Activated CD4-positive, alpha-beta T cell treated with anti-CD3 and anti-CD28 coated beads, Interleukin-2, Interleukin-4, amounts not matched to agents 100 ng/mL and 50 ng/mL, durations not matched to agents 16 hours and 8 hours (primary cell): ENCODE results near the gene PAK1.
"Not testable (repeated sequence)": the region's sequence is repeated elsewhere in the genome, so short reads cannot be mapped to it uniquely, and the experiment has no call there.

Experiments
- DNase-seq: peaks from one replicate; pipeline ENCODE4 v3.0.0-alpha.2; 2020; ENCODE audit warnings: low spot score

PAK1 gene

GRCh38 chr11:77402218-77402556 is 71.7 kb downstream of the PAK1 start:
- DNase-seq: no peak

GRCh38 chr11:77401486-77402217 is 72.2 kb downstream of the PAK1 start:
- no peak for DNase-seq

GRCh38 chr11:77400775-77401449 is 73.0 kb downstream of the PAK1 start:
- no peak for DNase-seq

GRCh38 chr11:77400271-77400670 is 73.6 kb downstream of the PAK1 start:
- no peak for DNase-seq

- no peak for DNase-seq
Observed at GRCh38 chr11:77397631-77398030, 76.3 kb downstream of the PAK1 start.

GRCh38 chr11:77396911-77397310 is 77.0 kb downstream of the PAK1 start:
- no peak for DNase-seq

GRCh38 chr11:77396305-77396704 is 77.6 kb downstream of the PAK1 start:
- no peak for DNase-seq

- no peak for DNase-seq
Observed at GRCh38 chr11:77395460-77396173, 78.3 kb downstream of the PAK1 start.

GRCh38 chr11:77392842-77393241 is 81.1 kb downstream of the PAK1 start:
- no peak for DNase-seq

GRCh38 chr11:77387701-77388100 is 86.2 kb downstream of the PAK1 start:
- no peak for DNase-seq

- no peak for DNase-seq
Observed at GRCh38 chr11:77386178-77386577, 87.7 kb downstream of the PAK1 start.

- DNase-seq: not testable (repeated sequence)
Observed at GRCh38 chr11:77385255-77385771, 88.6 kb downstream of the PAK1 start.

GRCh38 chr11:77384571-77384970 is 89.3 kb downstream of the PAK1 start:
- no peak for DNase-seq

- DNase-seq: not testable (repeated sequence)
Observed at GRCh38 chr11:77383349-77383748, 90.5 kb downstream of the PAK1 start.

GRCh38 chr11:77381729-77382665 is 91.9 kb downstream of the PAK1 start:
- DNase-seq: no peak

GRCh38 chr11:77379934-77380333 is 94.0 kb downstream of the PAK1 start:
- DNase-seq: no peak

GRCh38 chr11:77379253-77379652 is 94.6 kb downstream of the PAK1 start:
- no peak for DNase-seq

GRCh38 chr11:77377734-77378133 is 96.2 kb downstream of the PAK1 start:
- no peak for DNase-seq

- DNase-seq: no peak
Observed at GRCh38 chr11:77375107-77375506, 98.8 kb downstream of the PAK1 start.

GRCh38 chr11:77374611-77375031 is 99.3 kb downstream of the PAK1 start:
- DNase-seq: no peak

GRCh38 chr11:77374108-77374507 is 99.8 kb downstream of the PAK1 start:
- DNase-seq: no peak

GRCh38 chr11:77372726-77373125 is 101.2 kb downstream of the PAK1 start:
- no peak for DNase-seq
